Neural cell (in vitro differentiated cells): ENCODE data around the gene TMX1.

Experiments
- EP300 ChIP-seq: fragments of 450-650 bp; conservative IDR thresholded peaks from 2 replicates; pipeline ENCODE4 v1.6.1; 2014; ENCODE audit warnings: antibody characterized with exemption, mild to moderate bottlenecking, moderate library complexity; ENCODE audit not compliant: poor library complexity, severe bottlenecking
- EZH2 ChIP-seq: fragments of 200-600, 300-800 bp; shearing (Covaris generic), sonication (generic); IDR thresholded peaks from 2 replicates; pipeline ENCODE4 v1.6.1; 2014; ENCODE audit warnings: antibody characterized with exemption, low read length, borderline replicate concordance, mild to moderate bottlenecking; ENCODE audit not compliant: insufficient read depth, poor library complexity, severe bottlenecking
- POLR2AphosphoS5 ChIP-seq: IDR thresholded peaks from 2 replicates; pipeline ENCODE4 v1.6.1; 2012
- RAD21 ChIP-seq: fragments of 450-650 bp; conservative IDR thresholded peaks from 2 replicates; pipeline ENCODE4 v1.6.1; 2014; ENCODE audit warnings: antibody characterized with exemption, mild to moderate bottlenecking, moderate library complexity
- TF ChIP-seq, protein P1 (sequence below): fragments of 450-650 bp; IDR thresholded peaks from 2 replicates; pipeline ENCODE4 v1.5.1; 2014; ENCODE audit warnings: antibody characterized with exemption, mild to moderate bottlenecking, moderate library complexity; ENCODE audit not compliant: poor library complexity, severe bottlenecking

DNA sequence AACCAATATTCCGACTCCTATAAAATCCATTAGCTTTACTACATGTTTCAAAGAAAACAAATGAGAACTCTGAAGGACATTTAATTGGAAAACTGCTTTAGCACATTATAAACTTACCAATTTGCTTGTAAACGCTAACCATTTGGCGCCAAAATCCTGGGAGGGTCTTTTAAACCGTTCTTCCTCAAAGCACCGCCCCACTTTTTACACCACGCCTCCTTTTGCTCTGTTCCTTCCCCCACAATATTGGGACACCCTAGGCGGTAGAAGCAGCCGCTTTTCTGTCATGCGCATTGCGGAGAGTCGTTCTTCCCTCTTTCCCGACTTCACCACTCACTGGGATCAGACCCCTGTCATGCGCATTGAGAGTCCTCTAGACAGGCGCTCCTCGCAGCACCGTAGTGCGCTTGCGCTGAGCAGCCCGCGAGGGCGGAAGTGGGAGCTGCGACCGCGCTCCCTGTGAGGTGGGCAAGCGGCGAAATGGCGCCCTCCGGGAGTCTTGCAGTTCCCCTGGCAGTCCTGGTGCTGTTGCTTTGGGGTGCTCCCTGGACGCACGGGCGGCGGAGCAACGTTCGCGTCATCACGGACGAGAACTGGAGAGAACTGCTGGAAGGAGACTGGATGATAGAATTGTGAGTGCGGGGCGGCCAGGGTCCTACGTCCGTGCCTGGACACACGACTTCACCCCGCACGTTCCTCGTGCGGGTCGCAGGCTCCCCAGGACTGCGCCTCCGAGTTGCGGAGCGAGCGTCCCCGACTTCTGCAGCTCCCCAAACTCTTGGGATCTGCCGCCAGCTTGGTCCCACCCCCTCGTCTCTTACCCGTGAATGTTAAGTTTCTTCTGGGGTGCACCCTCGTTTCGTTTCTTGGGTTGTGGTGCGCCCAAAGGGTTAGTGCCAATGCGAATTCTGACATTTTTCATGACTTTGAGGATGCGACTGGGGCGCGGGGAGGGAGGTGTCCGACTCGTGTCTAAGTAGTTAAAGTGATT lies at the start of gene TMX1:
- TF ChIP-seq, protein P1, sequence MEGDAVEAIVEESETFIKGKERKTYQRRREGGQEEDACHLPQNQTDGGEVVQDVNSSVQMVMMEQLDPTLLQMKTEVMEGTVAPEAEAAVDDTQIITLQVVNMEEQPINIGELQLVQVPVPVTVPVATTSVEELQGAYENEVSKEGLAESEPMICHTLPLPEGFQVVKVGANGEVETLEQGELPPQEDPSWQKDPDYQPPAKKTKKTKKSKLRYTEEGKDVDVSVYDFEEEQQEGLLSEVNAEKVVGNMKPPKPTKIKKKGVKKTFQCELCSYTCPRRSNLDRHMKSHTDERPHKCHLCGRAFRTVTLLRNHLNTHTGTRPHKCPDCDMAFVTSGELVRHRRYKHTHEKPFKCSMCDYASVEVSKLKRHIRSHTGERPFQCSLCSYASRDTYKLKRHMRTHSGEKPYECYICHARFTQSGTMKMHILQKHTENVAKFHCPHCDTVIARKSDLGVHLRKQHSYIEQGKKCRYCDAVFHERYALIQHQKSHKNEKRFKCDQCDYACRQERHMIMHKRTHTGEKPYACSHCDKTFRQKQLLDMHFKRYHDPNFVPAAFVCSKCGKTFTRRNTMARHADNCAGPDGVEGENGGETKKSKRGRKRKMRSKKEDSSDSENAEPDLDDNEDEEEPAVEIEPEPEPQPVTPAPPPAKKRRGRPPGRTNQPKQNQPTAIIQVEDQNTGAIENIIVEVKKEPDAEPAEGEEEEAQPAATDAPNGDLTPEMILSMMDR, result peak; percentile 59
- peak; percentile 27 for TF ChIP-seq EP300
- no peak for TF ChIP-seq EZH2
- TF ChIP-seq POLR2AphosphoS5, result peak; percentile 77
- TF ChIP-seq RAD21, result peak; percentile 47
